Prostate gland (tissue), 2 donors: ENCODE measurements around the gene CMPK1. TPM values are rescaled to one million over a fixed set of nuclear protein-coding genes. Genes with fewer than 3 reads are reported as not detected.

Experiments
- DNase-seq: peaks from one replicate; pipeline ENCODE4 v3.0.0-alpha.2; 2019; ENCODE audit warnings: low spot score
- H3K27ac ChIP-seq, 2 donors: fragments of 200-600 bp; sonication (generic); 2 replicates each; pipeline ENCODE4 v1.5.1; 2017 to 2019
- H3K27me3 ChIP-seq: fragments of 200-600 bp; sonication (generic); replicated peaks from 2 replicates; pipeline ENCODE4 v1.5.1; 2019; ENCODE audit not compliant: insufficient read depth
- H3K36me3 ChIP-seq, 2 donors: fragments of 200-600 bp; sonication (generic); 1 replicate in 1 of 2; 2 replicates in 1 of 2; pipeline versions ENCODE4 v1.5.1 to v1.8.1; 2017 to 2019
- H3K4me1 ChIP-seq: fragments of 200-600 bp; sonication (generic); replicated peaks from 2 replicates; pipeline ENCODE4 v1.5.1; 2019
- H3K4me3 ChIP-seq, 2 donors: fragments of 200-600 bp; sonication (generic); 2 replicates each; pipeline ENCODE4 v1.5.1; 2017 to 2019
- H3K9me3 ChIP-seq: fragments of 200-600 bp; sonication (generic); 2 replicates; pipeline ENCODE4 v1.5.1; 2017
- CTCF ChIP-seq, 4 experiments: fragments of 200-600 bp in 2 of 4; fragments of 450-650 bp in 2 of 4; sonication (generic) in 2 of 4; IDR thresholded peaks; 1 replicate in 3 of 4; 2 replicates in 1 of 4; pipeline ENCODE4 v1.5.1; 2016 to 2019; ENCODE audit warnings: antibody characterized with exemption in 4 of 4, mild to moderate bottlenecking in 2 of 4, moderate library complexity in 2 of 4
- POLR2A ChIP-seq: fragments of 450-650 bp; IDR thresholded peaks from one replicate; pipeline ENCODE4 v1.6.1; 2016; ENCODE audit warnings: antibody characterized with exemption, mild to moderate bottlenecking
- POLR2AphosphoS5 ChIP-seq: sonication (generic); formaldehyde crosslinking; IDR thresholded peaks from one replicate; pipeline ENCODE4 v1.6.1; 2017; ENCODE audit warnings: antibody characterized with exemption
- WGBS: methylation state at CpG from one replicate; pipeline ENCODE4 v1.1.5; 2018; 5-methylcytosine and 5-hydroxymethylcytosine counted together
- intact Hi-C: fragments of 100-400 bp; cut with DNase I; formaldehyde crosslinking; loops from one replicate; pipeline ENCODE4 v1.14.2; 2022
- total RNA-seq, 2 donors: library from RNA; depleted of rRNA; stranded (reverse); fragments of >200 nt; gene quantifications; one replicate each; pipeline ENCODE4 v1.1.0, GENCODE V29; 2016

CMPK1 gene
- total RNA-seq, 2 donors from 2014 or later, result 54.9 to 152 TPM

- Histone ChIP-seq H3K36me3 (no peaks in the 10 kb centered on the region), H3K4me1 (no peaks in the 10 kb centered on the region), H3K27me3 (no peaks in the 10 kb centered on the region), H3K9me3 (no peaks in the 10 kb centered on the region), H3K4me3 (no peak overlapping the region), H3K27ac (no peak overlapping the region)
- TF ChIP-seq CTCF (IDR thresholded peaks at IDR 0.05), result no peak
- no peak for TF ChIP-seq POLR2A
- no peak for TF ChIP-seq POLR2AphosphoS5
- no peak for DNase-seq
- intact Hi-C loops, result no loop called here
- WGBS, result 98% methylated on average over 3 of the region's 3 CpGs
These were observed 73.9 kb downstream of the CMPK1 start for GRCh38 chr1:47407481-47407880.

DNA sequence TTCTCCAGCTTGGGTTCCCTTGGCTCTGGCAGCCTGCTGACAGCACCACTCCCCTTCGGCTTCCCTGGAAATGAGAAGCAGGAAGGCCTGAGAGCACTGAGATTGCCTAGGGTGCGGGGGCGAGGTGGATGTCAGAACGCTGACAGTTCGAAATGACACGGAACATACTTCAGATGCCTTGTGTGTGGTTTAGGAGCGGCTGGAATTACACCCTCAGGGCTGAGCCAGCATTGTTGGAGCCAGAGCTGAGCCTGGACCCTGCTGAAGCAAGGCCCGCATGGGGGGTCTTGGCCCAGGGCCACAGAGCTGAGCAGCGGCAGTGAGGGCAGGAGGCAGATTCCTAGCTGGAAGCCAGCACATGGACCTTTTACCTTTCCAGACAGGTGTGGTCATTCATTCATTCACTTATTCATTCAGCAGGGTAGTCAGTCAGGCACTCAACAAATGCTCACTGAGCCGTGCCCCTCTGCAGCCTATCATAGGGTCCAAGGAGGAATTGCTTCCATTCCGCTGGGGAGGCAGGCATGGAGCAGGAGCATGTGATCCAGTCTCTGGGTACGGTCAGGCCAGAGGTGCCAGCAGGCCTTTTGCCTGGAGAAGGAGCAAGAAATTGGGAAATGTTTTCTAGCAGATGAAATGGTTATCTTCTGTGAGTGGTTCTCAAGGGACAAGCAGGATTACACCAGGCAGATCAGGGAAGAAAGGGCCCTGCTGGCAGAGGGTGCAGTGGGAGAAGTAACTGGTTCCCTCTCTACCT, 75.9 kb downstream of the CMPK1 start:
- intact Hi-C loops, result no loop called here
- H3K4me3 ChIP-seq, result no peak overlapping the region
- 51% methylated on average over 12 of the region's 12 CpGs for WGBS
- no peaks in the 10 kb centered on the region for H3K36me3 ChIP-seq
- no peaks in the 10 kb centered on the region for H3K4me1 ChIP-seq
- DNase-seq, result no peak
- no peaks in the 10 kb centered on the region for H3K27me3 ChIP-seq
- H3K27ac ChIP-seq, result no peak overlapping the region
- no peaks in the 10 kb centered on the region for H3K9me3 ChIP-seq
- TF ChIP-seq CTCF (IDR thresholded peaks at IDR 0.05) (no peak), POLR2AphosphoS5 (no peak), POLR2A (no peak)

DNA sequence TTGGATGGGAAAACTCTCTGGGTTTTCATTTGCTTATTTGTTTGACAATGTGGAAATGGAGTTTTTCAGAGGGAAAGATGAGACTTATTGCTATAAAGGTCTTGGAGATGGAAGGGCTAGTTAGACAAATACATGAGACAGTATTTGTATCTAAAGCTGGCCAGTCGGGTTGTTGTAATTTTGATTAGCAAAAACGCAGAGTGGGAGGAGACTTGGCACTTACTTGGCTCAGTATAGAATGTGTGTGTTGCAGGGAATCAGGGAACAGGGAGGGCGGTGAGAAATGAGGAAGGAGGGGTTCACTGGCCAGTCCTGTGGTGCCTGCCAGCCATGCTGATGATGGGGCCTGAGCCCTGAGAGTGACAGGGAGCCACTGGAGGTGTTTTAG, 76.5 kb downstream of the CMPK1 start:
- Histone ChIP-seq H3K27ac (no peak overlapping the region), H3K4me3 (no peak overlapping the region), H3K9me3 (no peaks in the 10 kb centered on the region), H3K4me1 (no peaks in the 10 kb centered on the region), H3K36me3 (no peaks in the 10 kb centered on the region), H3K27me3 (no peaks in the 10 kb centered on the region)
- TF ChIP-seq POLR2AphosphoS5 (no peak), POLR2A (no peak), CTCF (IDR thresholded peaks at IDR 0.05) (no peak)
- DNase-seq, result no peak
- 57% methylated on average over 3 of the region's 3 CpGs for WGBS
- intact Hi-C loops, result no loop called here

DNA sequence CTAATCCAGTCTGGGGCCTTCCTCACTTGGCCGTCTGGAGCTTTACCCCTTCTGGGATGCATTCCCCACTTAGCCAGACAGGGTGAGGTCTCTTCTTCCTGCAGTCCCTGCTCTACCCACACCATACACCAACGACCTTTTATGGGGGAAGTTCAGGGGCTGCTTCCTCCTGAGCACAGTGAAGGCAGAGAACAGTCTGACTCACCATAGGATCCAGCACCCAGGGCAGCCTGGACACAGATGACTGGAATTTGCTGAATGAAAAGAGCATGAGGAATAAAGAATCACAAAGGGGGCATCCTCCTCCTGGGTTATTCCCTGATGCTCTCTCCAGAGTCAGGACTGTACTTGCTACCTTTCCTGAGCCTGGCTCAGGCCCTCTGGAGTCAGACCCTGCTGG, 77.8 kb downstream of the CMPK1 start:
- H3K9me3 ChIP-seq, result no peaks in the 10 kb centered on the region
- intact Hi-C loops, result no loop called here
- TF ChIP-seq POLR2AphosphoS5 (no peak), POLR2A (no peak), CTCF (IDR thresholded peaks at IDR 0.05) (no peak)
- 56% methylated on average over 2 of the region's 2 CpGs for WGBS
- DNase-seq, result no peak
- no peak overlapping the region for H3K27ac ChIP-seq
- peaks cover 2% of the 10 kb centered on the region for H3K27me3 ChIP-seq
- H3K36me3 ChIP-seq, result no peaks in the 10 kb centered on the region
- H3K4me1 ChIP-seq, result no peaks in the 10 kb centered on the region
- no peak overlapping the region for H3K4me3 ChIP-seq

GRCh38 chr1:47412437-47412836, 78.8 kb downstream of the CMPK1 start:
- Histone ChIP-seq H3K9me3 (no peaks in the 10 kb centered on the region), H3K27me3 (peaks cover 6% of the 10 kb centered on the region), H3K36me3 (no peaks in the 10 kb centered on the region), H3K4me1 (no peaks in the 10 kb centered on the region), H3K4me3 (no peak overlapping the region), H3K27ac (no peak overlapping the region)
- no peak for DNase-seq
- 95% methylated on average over 14 of the region's 14 CpGs for WGBS
- no peak for TF ChIP-seq POLR2AphosphoS5
- no peak for TF ChIP-seq POLR2A
- no peak for TF ChIP-seq CTCF (IDR thresholded peaks at IDR 0.05)
- intact Hi-C loops, result no loop called here
